Ishikawa (cell line): ENCODE measurements around the gene PPP1R16B.

Experiments
- CEBPB ChIP-seq: IDR thresholded peaks from 2 replicates; pipeline ENCODE4 v1.6.1; 2012
- EP300 ChIP-seq: IDR thresholded peaks from 2 replicates; pipeline ENCODE4 v1.6.1; 2012; ENCODE audit warnings: borderline replicate concordance
- MAX ChIP-seq: IDR thresholded peaks from 2 replicates; pipeline ENCODE4 v1.6.1; 2012
- REST ChIP-seq: IDR thresholded peaks from 2 replicates; pipeline ENCODE4 v1.6.1; 2012; ENCODE audit warnings: low read depth, mild to moderate bottlenecking
- TCF12 ChIP-seq: IDR thresholded peaks from 2 replicates; pipeline ENCODE4 v1.6.1; 2012; ENCODE audit warnings: low read depth
- TEAD4 ChIP-seq: IDR thresholded peaks from 2 replicates; pipeline ENCODE4 v1.6.1; 2012
- USF1 ChIP-seq: IDR thresholded peaks from 2 replicates; pipeline ENCODE4 v1.6.1; 2012
- YY1 ChIP-seq: IDR thresholded peaks from 2 replicates; pipeline ENCODE4 v1.6.1; 2012; ENCODE audit warnings: low read depth

GRCh38 chr20:38950254-38950653 is 144.8 kb downstream of the PPP1R16B start:
- no peak for TF ChIP-seq REST
- TF ChIP-seq EP300, result no peak
- TF ChIP-seq CEBPB, result no peak
- no peak for TF ChIP-seq TCF12
- no peak for TF ChIP-seq YY1
- no peak for TF ChIP-seq TEAD4
- no peak for TF ChIP-seq USF1
- no peak for TF ChIP-seq MAX
